GM12878 (cell line): Measurements from ENCODE around the gene SYMPK.

Experiments used
- CBX3 ChIP-seq: fragments of 200-600 bp; sonication (generic); IDR thresholded peaks from 2 replicates; pipeline ENCODE4 v1.6.1; 2016; ENCODE audit warnings: low read depth, borderline replicate concordance
- CTCF ChIP-seq, 3 experiments: IDR thresholded peaks in 2 of 3; conservative IDR thresholded peaks in 1 of 3; 2 replicates each; pipeline ENCODE4 v1.5.1; 2011; ENCODE audit warnings: low read depth in 3 of 3, low read length in 3 of 3, mild to moderate bottlenecking in 3 of 3, control low read depth in 2 of 3, moderate library complexity in 2 of 3, inconsistent platforms in 1 of 3, mixed read lengths in 1 of 3; ENCODE audit not compliant: control insufficient read depth in 2 of 3, insufficient read depth in 1 of 3; ENCODE audit errors: extremely low read depth in 1 of 3
- MXI1 ChIP-seq: fragments of 150-350 bp; IDR thresholded peaks from 2 replicates; pipeline ENCODE4 v1.6.1; 2011; ENCODE audit warnings: low read depth, mild to moderate bottlenecking, inconsistent platforms, low read length, improper control_type of control experiment
- MYB ChIP-seq: fragments of 150-350 bp; IDR thresholded peaks from 2 replicates; pipeline ENCODE4 v1.6.1; 2014; ENCODE audit warnings: mild to moderate bottlenecking, low read depth, low read length, borderline replicate concordance
- PBX3 ChIP-seq: IDR thresholded peaks from 2 replicates; pipeline ENCODE4 v1.6.1; 2011; ENCODE audit warnings: mild to moderate bottlenecking, low read depth, low read length, moderate library complexity; ENCODE audit not compliant: insufficient replicate concordance
- SP1 ChIP-seq: IDR thresholded peaks from one replicate; pipeline ENCODE4 v1.6.1; 2011; ENCODE audit warnings: low read depth, low read length
- ZBTB33 ChIP-seq: fragments of 450-650 bp; IDR thresholded peaks from 2 replicates; pipeline ENCODE4 v1.6.1; 2017; ENCODE audit warnings: mild to moderate bottlenecking

GRCh38 chr19:45828523-45828922 lies 34.4 kb downstream of the SYMPK start:
- no peak for TF ChIP-seq MYB
- no peak for TF ChIP-seq ZBTB33
- TF ChIP-seq PBX3: no peak
- TF ChIP-seq CTCF (IDR thresholded peaks at IDR 0.05 in 2 of 3, conservative IDR thresholded peaks at IDR 0.05 in 1 of 3; ENCODE audit: control insufficient read depth in 2 of 3, extremely low read depth in 1 of 3, insufficient read depth in 1 of 3, low read depth in 3 of 3, low read length in 3 of 3): no peak
- no peak for TF ChIP-seq CBX3
- TF ChIP-seq SP1: no peak
- TF ChIP-seq MXI1: no peak
